CD4-positive, CD25-positive, alpha-beta regulatory T cell (primary cell): ENCODE measurements around the gene DIAPH1. TPM values are rescaled to one million over a fixed set of nuclear protein-coding genes. Genes with fewer than 3 reads are reported as not detected.
A peak's percentile ranks its signal among the peaks of the same experiment; 100 is the strongest.

ENCODE experiments used
- ATAC-seq, 2 donors: fragments of 150-1000 bp; cut with Tn5 transposase; one replicate each; pipeline ENCODE4 v1.10.0; 2021; ENCODE audit warnings: low read depth in 2 of 2, moderate number of reproducible peaks in 2 of 2, moderate library complexity in 1 of 2
- DNase-seq, 3 donors: peaks; one replicate each; pipeline versions ENCODE4 v3.0.0 to v3.0.0-alpha.2; 2012 to 2022; ENCODE audit warnings: mixed read lengths in 1 of 3
- H3K27ac ChIP-seq: one replicate; pipeline ENCODE4 v1.7.0; 2013; ENCODE audit warnings: mild to moderate bottlenecking, low read length; ENCODE audit not compliant: insufficient read depth, poor library complexity, severe bottlenecking
- H3K27me3 ChIP-seq: one replicate; pipeline ENCODE4 v1.7.0; 2013; ENCODE audit warnings: low read length; ENCODE audit not compliant: control insufficient read depth, insufficient read depth
- H3K36me3 ChIP-seq: one replicate; pipeline ENCODE4 v1.7.0; 2013; ENCODE audit warnings: mild to moderate bottlenecking, low read length, moderate library complexity; ENCODE audit not compliant: control insufficient read depth, insufficient read depth
- H3K4me1 ChIP-seq: 2 replicates; pipeline ENCODE4 v1.7.0; 2013; ENCODE audit warnings: mild to moderate bottlenecking, low read length; ENCODE audit not compliant: insufficient read depth, control insufficient read depth, poor library complexity, severe bottlenecking
- H3K4me3 ChIP-seq: one replicate; pipeline ENCODE4 v1.7.0; 2013; ENCODE audit warnings: low read depth, mild to moderate bottlenecking, low read length, moderate library complexity
- H3K9me3 ChIP-seq, 2 experiments: 1 replicate in 1 of 2; 2 replicates in 1 of 2; pipeline ENCODE4 v1.7.0; 2013; ENCODE audit warnings: low read length in 2 of 2, mild to moderate bottlenecking in 1 of 2, moderate library complexity in 1 of 2; ENCODE audit not compliant: control insufficient read depth in 2 of 2
- H3K27ac Mint-ChIP-seq, 3 donors: one replicate each; pipeline ENCODE4 v1.8.0; 2020 to 2022; ENCODE audit warnings: mild to moderate bottlenecking in 3 of 3, mixed read lengths in 3 of 3, moderate library complexity in 2 of 3
- H3K27me3 Mint-ChIP-seq: one replicate; pipeline ENCODE4 v1.8.0; 2022; ENCODE audit warnings: mild to moderate bottlenecking, mixed read lengths
- H3K36me3 Mint-ChIP-seq: one replicate; pipeline ENCODE4 v1.8.0; 2020; ENCODE audit warnings: mixed read lengths
- H3K4me1 Mint-ChIP-seq, 4 donors: one replicate each; pipeline ENCODE4 v1.8.0; 2020 to 2022; ENCODE audit warnings: mixed read lengths in 4 of 4, mild to moderate bottlenecking in 1 of 4
- H3K4me3 Mint-ChIP-seq, 4 donors: one replicate each; pipeline ENCODE4 v1.8.0; 2020 to 2022; ENCODE audit warnings: mild to moderate bottlenecking in 4 of 4, mixed read lengths in 4 of 4, moderate library complexity in 3 of 4
- H3K9me3 Mint-ChIP-seq, 7 donors: one replicate each; pipeline ENCODE4 v1.8.0; 2020 to 2022; ENCODE audit warnings: mixed read lengths in 7 of 7, mild to moderate bottlenecking in 3 of 7, moderate library complexity in 2 of 7
- polyA plus RNA-seq, 4 donors: library from polyadenylated mRNA; unstranded; fragments of 300-500 nt; fragmentation: Illumina TruSeq; gene quantifications; one replicate each; pipeline ENCODE4 v1.2.3, GENCODE V29; 2021
- total RNA-seq: library from RNA; stranded (reverse); gene quantifications from one replicate; pipeline ENCODE4 v1.2.3, GENCODE V29; 2022

The DIAPH1 gene
- total and polyA plus RNA-seq, 5 donors from 2014 or later, result 86.1 to 287 (median 91.3) TPM

DNA sequence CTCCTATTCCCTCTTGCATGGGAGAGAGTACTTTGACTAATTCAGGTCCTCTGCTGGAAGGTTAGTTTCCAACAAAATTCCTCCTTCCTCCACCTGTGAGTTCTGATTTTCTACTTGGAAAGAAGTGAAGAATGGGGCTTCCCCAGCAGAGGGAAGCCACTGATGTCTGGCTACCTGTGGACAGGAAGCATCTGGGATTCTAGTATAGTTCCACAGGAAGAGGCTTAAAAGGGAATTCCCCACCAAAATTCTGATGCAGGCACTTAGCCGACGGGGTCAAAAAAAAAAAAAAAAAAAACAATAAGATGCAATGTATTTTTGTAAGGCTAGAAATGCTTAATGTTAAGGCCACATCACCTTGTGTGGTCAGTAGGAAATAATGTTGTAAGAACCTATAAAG lies 96.5 kb downstream of the DIAPH1 start:
- Histone ChIP-seq H3K4me1 (no peaks in the 10 kb centered on the region), H3K27ac (no peak overlapping the region), H3K36me3 (peaks cover 98% of the 10 kb centered on the region), H3K4me3 (no peak overlapping the region), H3K27me3 (no peaks in the 10 kb centered on the region), H3K9me3 (no peaks in the 10 kb centered on the region)
- H3K4me1 Mint-ChIP-seq, result peaks cover 5 to 22% (median 16%) of the 10 kb centered on the region in 4 donors
- H3K4me3 Mint-ChIP-seq, result no peak overlapping the region
- H3K27me3 Mint-ChIP-seq, result no peaks in the 10 kb centered on the region
- peak overlapping the region in 2 of 3 donors; percentile 23 to 51 for H3K27ac Mint-ChIP-seq
- peaks cover 76% of the 10 kb centered on the region for H3K36me3 Mint-ChIP-seq
- ATAC-seq (no peak), DNase-seq (no peak)
- H3K9me3 Mint-ChIP-seq, result no peaks in the 10 kb centered on the region

DNA sequence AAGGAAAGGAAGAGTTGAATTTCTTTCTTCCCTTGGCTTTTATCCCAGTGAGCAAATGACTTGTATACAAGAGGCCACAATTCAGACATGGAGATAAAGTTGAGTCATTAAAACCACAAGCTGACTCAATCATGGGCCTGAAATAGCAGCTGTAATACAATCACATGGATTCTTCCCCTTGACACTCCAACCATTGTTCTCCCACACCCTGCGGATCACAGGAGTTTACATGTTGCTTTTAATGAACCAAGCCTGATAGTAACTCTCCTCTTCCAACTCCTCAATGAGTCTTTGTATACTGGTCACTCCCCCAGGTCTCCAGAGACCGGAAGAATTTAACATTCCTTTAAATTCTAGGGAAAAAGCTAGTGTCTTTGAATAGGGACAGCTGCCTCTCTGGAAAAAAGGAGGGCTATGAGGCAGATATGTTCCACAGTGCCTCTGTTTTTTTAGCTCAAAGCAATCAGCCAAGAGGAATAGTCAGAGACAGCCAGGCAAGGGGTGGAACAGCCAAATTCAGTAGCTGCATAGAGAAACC lies 97.5 kb downstream of the DIAPH1 start:
- Mint-ChIP-seq H3K27ac (peak overlapping the region in 2 of 3 donors; percentile 55 to 75), H3K27me3 (no peaks in the 10 kb centered on the region), H3K9me3 (no peaks in the 10 kb centered on the region), H3K4me1 (peaks cover 5 to 22% (median 19%) of the 10 kb centered on the region in 4 donors), H3K36me3 (peaks cover 76% of the 10 kb centered on the region), H3K4me3 (peak overlapping the region in 1 of 4 donors; percentile 4)
- ATAC-seq, result no peak
- no peak overlapping the region for H3K4me3 ChIP-seq
- H3K4me1 ChIP-seq, result no peaks in the 10 kb centered on the region
- no peaks in the 10 kb centered on the region for H3K9me3 ChIP-seq
- H3K36me3 ChIP-seq, result peaks cover 98% of the 10 kb centered on the region
- H3K27me3 ChIP-seq, result no peaks in the 10 kb centered on the region
- no peak overlapping the region for H3K27ac ChIP-seq
- DNase-seq, result no peak

DNA sequence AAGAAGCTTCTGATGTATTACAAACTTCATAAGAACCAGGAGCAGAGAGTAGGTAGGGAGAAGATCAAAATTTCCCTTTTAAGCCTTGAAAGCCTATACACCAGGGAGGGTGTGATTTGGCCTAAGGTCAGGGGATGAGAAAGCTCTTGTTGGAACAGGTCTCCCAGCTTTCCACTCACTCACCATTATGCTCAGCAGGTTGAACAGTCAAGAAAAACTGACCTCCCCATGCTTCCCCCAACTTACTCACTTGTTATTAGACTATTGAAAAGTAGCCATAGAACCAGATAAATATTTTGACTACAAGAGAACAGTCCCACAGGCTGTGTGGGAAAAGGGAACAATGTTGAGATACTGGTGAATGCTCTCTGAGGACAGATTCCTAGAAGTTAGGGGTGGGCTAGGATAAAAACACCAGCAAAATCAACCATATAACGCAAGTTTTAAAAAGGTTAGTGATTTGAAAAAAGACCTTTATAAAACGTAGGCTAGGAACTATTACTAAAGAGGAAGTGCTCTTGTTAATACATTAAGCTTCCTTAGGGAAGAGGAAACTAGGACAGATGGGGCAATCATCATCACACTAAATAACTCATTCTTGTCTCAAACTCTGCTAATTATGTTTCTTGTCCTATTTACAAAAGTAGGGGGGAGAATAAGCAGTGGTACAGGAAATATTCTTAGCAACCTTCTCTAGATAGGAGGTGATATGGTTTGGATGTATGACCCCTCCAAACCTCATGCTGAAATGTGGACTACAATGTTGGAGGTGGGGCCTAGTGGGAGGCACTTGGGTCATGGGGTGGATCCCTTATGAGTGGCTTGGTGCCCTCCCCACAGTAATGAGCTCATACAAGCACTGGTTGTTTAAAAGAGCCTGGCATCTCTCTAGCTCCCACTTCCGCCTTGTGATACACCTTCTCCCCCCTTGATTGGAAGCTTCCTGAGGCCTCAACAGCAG lies 98.9 kb downstream of the DIAPH1 start:
- no peaks in the 10 kb centered on the region for H3K9me3 ChIP-seq
- H3K4me1 ChIP-seq, result no peaks in the 10 kb centered on the region
- no peaks in the 10 kb centered on the region for H3K27me3 ChIP-seq
- no peak overlapping the region for H3K4me3 ChIP-seq
- H3K4me1 Mint-ChIP-seq, result peaks cover 5 to 27% (median 24%) of the 10 kb centered on the region in 4 donors
- no peaks in the 10 kb centered on the region for H3K27me3 Mint-ChIP-seq
- no peak overlapping the region for H3K4me3 Mint-ChIP-seq
- H3K27ac ChIP-seq, result no peak overlapping the region
- peaks cover 95% of the 10 kb centered on the region for H3K36me3 ChIP-seq
- DNase-seq, result no peak
- no peak for ATAC-seq
- peaks cover 68% of the 10 kb centered on the region for H3K36me3 Mint-ChIP-seq
- H3K27ac Mint-ChIP-seq, result no peak overlapping the region
- H3K9me3 Mint-ChIP-seq, result no peaks in the 10 kb centered on the region

- no peaks in the 10 kb centered on the region for H3K9me3 ChIP-seq
- no peak overlapping the region for H3K27ac ChIP-seq
- DNase-seq, result no peak
- no peak overlapping the region for H3K4me3 Mint-ChIP-seq
- no peak for ATAC-seq
- H3K4me1 ChIP-seq, result peaks cover 11% of the 10 kb centered on the region
- peaks cover 83% of the 10 kb centered on the region for H3K36me3 ChIP-seq
- peak overlapping the region in 2 of 3 donors; percentile 25 to 61 for H3K27ac Mint-ChIP-seq
- H3K36me3 Mint-ChIP-seq, result peaks cover 59% of the 10 kb centered on the region
- no peaks in the 10 kb centered on the region for H3K27me3 ChIP-seq
- H3K4me1 Mint-ChIP-seq, result peaks cover 5 to 32% (median 25%) of the 10 kb centered on the region in 4 donors
- no peak overlapping the region for H3K4me3 ChIP-seq
- no peaks in the 10 kb centered on the region for H3K9me3 Mint-ChIP-seq
- no peaks in the 10 kb centered on the region for H3K27me3 Mint-ChIP-seq
Measured at GRCh38 chr5:141518618-141519015, 100.2 kb downstream of the DIAPH1 start.

- Mint-ChIP-seq H3K4me1 (peaks cover 5 to 32% (median 26%) of the 10 kb centered on the region in 4 donors), H3K27me3 (no peaks in the 10 kb centered on the region), H3K4me3 (no peak overlapping the region), H3K36me3 (peaks cover 59% of the 10 kb centered on the region), H3K9me3 (no peaks in the 10 kb centered on the region), H3K27ac (peak overlapping the region in 1 of 3 donors; percentile 23)
- H3K27me3 ChIP-seq, result no peaks in the 10 kb centered on the region
- ATAC-seq (no peak), DNase-seq (no peak)
- H3K4me1 ChIP-seq, result peaks cover 16% of the 10 kb centered on the region
- H3K4me3 ChIP-seq, result no peak overlapping the region
- peaks cover 77% of the 10 kb centered on the region for H3K36me3 ChIP-seq
- no peaks in the 10 kb centered on the region for H3K9me3 ChIP-seq
- no peak overlapping the region for H3K27ac ChIP-seq
Measured at GRCh38 chr5:141517880-141518617, 100.8 kb downstream of the DIAPH1 start.

DNA sequence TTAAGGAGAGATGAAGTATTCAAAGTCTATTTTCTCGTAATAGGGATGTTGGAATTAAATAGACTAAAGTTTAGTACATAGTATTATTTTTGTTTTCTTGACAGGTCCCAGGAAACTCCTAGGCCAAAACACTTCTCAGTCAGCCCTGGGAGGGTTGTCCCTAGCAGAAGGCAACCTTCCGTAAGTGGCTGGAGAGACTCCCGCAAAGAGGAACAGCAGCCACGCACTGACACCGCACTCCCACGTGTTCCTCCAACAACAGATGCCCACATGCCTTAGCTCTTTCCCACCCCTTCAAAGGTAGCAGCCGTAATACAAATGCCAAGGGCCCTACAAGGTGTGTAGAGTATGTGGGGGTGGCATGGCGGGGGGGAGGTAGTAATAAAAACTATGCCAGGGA lies 101.5 kb downstream of the DIAPH1 start:
- Histone ChIP-seq H3K9me3 (no peaks in the 10 kb centered on the region), H3K4me1 (peaks cover 18% of the 10 kb centered on the region), H3K36me3 (peaks cover 70% of the 10 kb centered on the region), H3K4me3 (no peak overlapping the region), H3K27ac (no peak overlapping the region), H3K27me3 (no peaks in the 10 kb centered on the region)
- ATAC-seq (no peak), DNase-seq (no peak)
- Mint-ChIP-seq H3K9me3 (no peaks in the 10 kb centered on the region), H3K36me3 (peaks cover 57% of the 10 kb centered on the region), H3K27me3 (no peaks in the 10 kb centered on the region), H3K27ac (peak overlapping the region in 1 of 3 donors; percentile 23), H3K4me1 (peaks cover 5 to 36% (median 28%) of the 10 kb centered on the region in 4 donors), H3K4me3 (no peak overlapping the region)

- Histone ChIP-seq H3K4me1 (peaks cover 18% of the 10 kb centered on the region), H3K27me3 (no peaks in the 10 kb centered on the region), H3K27ac (no peak overlapping the region), H3K9me3 (no peaks in the 10 kb centered on the region), H3K36me3 (peaks cover 63% of the 10 kb centered on the region), H3K4me3 (no peak overlapping the region)
- H3K9me3 Mint-ChIP-seq, result no peaks in the 10 kb centered on the region
- peaks cover 5 to 34% (median 26%) of the 10 kb centered on the region in 4 donors for H3K4me1 Mint-ChIP-seq
- H3K36me3 Mint-ChIP-seq, result peaks cover 51% of the 10 kb centered on the region
- peak overlapping the region in 1 of 3 donors; percentile 67 for H3K27ac Mint-ChIP-seq
- no peak overlapping the region for H3K4me3 Mint-ChIP-seq
- ATAC-seq (no peak), DNase-seq (no peak)
- no peaks in the 10 kb centered on the region for H3K27me3 Mint-ChIP-seq
Measured at GRCh38 chr5:141516672-141517025, 102.2 kb downstream of the DIAPH1 start.
